Breast epithelium (tissue), 3 donors: ENCODE measurements around the gene ISG20L2.

Experiments
- CTCF ChIP-seq, 3 donors: fragments of 450-650 bp; IDR thresholded peaks; one replicate each; pipeline ENCODE4 v1.5.1; 2016 to 2017; ENCODE audit warnings: antibody characterized with exemption in 3 of 3, mild to moderate bottlenecking in 3 of 3, moderate library complexity in 3 of 3
- POLR2A ChIP-seq: fragments of 450-650 bp; IDR thresholded peaks from one replicate; pipeline ENCODE4 v1.6.1; 2016; ENCODE audit warnings: antibody characterized with exemption, mild to moderate bottlenecking, moderate library complexity
- POLR2AphosphoS5 ChIP-seq, 3 donors: sonication (generic); formaldehyde crosslinking; IDR thresholded peaks; one replicate each; pipeline ENCODE4 v1.6.1; 2017; ENCODE audit warnings: antibody characterized with exemption in 3 of 3

DNA sequence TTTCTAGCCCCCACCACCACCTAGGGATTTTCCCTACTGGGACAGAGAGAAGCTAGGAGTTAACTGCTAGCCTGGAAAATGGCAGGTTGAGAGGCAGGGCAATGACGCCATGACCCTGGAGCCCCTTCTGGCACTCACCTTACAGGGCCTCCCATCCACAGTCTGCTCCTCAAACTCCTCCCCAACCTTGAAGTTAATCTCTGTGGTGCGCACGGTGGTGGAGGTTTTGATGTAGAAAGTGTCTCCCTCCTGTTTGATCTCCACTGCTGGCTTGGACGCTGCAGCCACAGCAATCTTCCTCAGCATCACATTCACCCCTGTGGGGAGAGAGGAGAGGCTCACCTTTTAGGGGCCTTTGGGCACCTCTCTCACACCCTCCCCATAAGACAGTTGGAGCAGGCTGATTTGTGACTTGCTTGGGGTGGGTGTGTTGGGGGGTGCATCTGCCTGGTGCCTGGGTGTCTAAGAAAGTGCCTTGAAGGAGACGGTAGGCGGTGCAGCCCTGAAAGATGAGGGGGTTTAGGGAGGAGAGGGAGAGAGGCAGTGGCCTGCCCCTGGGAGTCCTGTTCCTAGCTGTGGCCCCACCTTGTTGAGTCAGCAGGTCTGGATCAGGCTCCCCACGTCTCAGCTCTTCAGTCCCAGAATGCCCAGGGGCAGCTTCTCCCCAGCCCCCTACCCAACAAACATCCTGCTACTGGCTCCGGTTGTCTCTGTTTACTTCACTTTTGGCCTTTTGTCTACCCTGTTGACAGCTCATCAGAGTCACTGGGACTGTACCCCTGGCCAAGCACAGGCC is 27.6 kb downstream of the ISG20L2 start:
- no peak for TF ChIP-seq CTCF (IDR thresholded peaks at IDR 0.05)
- no peak for TF ChIP-seq POLR2A
- no peak for TF ChIP-seq POLR2AphosphoS5 (IDR thresholded peaks at IDR 0.05)
